ENCODE measurements around the gene TMPRSS7. TPM values are rescaled to one million over a fixed set of nuclear protein-coding genes. Genes with fewer than 3 reads are reported as not detected.

TMPRSS7 gene
- total RNA-seq, 4 donors from 2014 or later: not detected

DNA sequence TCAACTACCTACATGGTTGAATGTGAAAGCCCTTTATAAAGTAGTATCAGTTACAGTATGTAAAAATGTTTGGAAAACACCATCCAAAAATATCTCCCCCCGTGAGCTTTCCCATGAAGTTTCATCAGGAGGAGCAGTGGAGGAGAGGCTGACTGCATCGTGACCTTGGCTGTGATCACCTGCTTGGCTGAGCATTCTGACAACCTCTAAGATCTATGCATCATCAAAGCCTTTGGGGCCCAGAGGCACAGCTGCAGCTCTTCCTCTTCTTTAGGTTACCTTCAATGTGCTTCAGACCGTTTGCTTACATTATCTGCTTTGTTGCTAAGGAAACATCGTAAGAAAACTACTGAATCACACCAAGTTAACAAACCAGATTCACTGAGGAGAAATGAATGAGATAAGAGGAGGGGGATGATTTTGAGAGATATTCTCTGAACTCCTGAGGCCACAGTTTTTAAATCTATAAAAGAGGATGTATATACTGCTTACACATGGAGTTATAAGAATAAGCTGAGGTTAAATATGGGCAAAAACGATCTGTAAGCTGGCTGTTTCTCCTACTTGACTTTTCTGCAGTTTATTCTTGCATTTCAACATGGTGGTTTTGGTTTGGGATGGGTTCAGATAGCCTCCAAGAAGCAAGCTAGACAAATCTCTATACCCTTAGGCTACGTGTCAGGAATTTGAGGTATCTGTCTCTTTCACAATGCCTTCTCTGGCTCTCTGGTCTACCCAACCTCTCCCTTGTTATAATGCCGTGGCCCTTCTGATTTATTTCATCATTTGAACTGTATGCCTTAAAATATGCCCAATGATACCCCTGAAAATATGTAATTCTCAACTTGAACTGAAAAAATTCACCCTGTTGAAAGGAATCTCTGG lies 94.5 kb downstream of the TMPRSS7 start:
- Histone ChIP-seq H3K4me3 (no peak overlapping the region), H3K27me3 (no peaks in the 10 kb centered on the region), H3K4me1 (no peaks in the 10 kb centered on the region), H3K9me3 (no peaks in the 10 kb centered on the region), H3K27ac (no peak overlapping the region), H3K36me3 (no peaks in the 10 kb centered on the region)
- TF ChIP-seq CTCF (IDR thresholded peaks at IDR 0.05): no peak
- TF ChIP-seq EP300 (IDR thresholded peaks at IDR 0.05): no peak
- no peak for TF ChIP-seq POLR2A (IDR thresholded peaks at IDR 0.05)
- TF ChIP-seq POLR2AphosphoS5 (IDR thresholded peaks at IDR 0.05): no peak
- no peak for ATAC-seq
- 58 to 70% methylated on average over 7 of the region's 7 CpGs for WGBS, 2 donors (ENCODE audit: low coverage in 1 of 2)

DNA sequence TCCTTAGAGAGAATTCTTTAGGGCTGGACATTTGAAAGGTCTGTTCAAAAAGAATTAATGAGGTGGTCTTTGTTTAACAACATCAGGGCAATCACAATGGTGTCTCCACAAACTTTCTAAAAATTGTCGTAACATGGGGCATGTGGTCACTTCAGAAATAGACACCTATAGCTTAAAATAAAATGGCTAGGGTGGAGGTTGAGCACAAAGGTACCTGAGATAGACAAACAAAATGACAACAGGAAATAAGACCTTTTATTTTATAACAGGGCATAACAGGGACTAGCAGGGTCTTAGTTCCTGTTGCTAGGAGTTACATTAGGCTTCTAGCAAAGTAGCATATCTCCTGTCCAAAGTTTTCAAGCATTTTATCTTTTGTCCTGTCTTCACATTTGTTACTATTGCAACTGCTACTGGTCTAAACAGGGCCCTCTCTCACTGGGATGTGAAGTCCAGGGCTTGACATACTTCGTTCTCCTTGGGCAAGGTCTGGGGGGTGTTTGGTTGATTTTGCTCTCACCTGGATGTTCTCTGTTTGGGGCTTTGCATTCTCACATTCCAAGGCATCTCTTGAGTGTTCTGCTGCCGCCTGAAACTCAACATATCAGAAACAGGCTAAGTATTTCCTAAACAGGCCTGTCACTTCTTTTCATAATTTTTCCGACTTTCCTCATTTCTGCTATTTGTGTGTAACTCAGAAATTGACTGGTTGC lies 95.5 kb downstream of the TMPRSS7 start:
- no peaks in the 10 kb centered on the region for H3K27me3 ChIP-seq
- H3K36me3 ChIP-seq: no peaks in the 10 kb centered on the region
- H3K4me1 ChIP-seq: no peaks in the 10 kb centered on the region
- H3K27ac ChIP-seq: no peak overlapping the region
- H3K9me3 ChIP-seq: no peaks in the 10 kb centered on the region
- no peak for ATAC-seq
- TF ChIP-seq CTCF (IDR thresholded peaks at IDR 0.05) (no peak), POLR2A (IDR thresholded peaks at IDR 0.05) (no peak), EP300 (IDR thresholded peaks at IDR 0.05) (no peak), POLR2AphosphoS5 (IDR thresholded peaks at IDR 0.05) (no peak)
- no peak overlapping the region for H3K4me3 ChIP-seq
- WGBS, 2 donors (ENCODE audit: low coverage in 1 of 2): 86 to 97% methylated on average over 3 to 4 of the region's 4 CpGs

DNA sequence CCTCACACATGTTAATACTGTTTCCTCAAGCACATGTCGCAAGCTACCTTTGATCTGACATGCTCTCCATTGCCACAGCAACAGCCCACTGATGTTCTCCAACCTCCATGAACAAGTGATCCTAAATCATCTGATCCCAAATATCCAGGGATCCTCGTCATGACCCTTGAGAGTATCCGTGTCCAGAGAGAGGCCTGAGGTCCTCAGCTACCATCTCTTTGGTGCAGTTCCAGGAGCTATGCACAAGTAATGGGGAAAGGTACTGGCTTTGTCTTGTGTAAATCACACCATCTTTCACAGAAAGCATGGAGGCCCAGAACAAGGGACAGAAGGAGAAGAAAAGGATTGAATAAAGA lies 96.1 kb downstream of the TMPRSS7 start:
- ATAC-seq: no peak
- Histone ChIP-seq H3K4me1 (no peaks in the 10 kb centered on the region), H3K27me3 (no peaks in the 10 kb centered on the region), H3K36me3 (no peaks in the 10 kb centered on the region), H3K9me3 (no peaks in the 10 kb centered on the region), H3K27ac (no peak overlapping the region), H3K4me3 (no peak overlapping the region)
- TF ChIP-seq CTCF (IDR thresholded peaks at IDR 0.05) (no peak), POLR2AphosphoS5 (IDR thresholded peaks at IDR 0.05) (no peak), EP300 (IDR thresholded peaks at IDR 0.05) (no peak), POLR2A (IDR thresholded peaks at IDR 0.05) (no peak)
- 93% methylated on average over 3 of the region's 3 CpGs; no CpG with 5 or more reads in 1 of the 2 donors for WGBS, 2 donors (ENCODE audit: low coverage in 1 of 2)

Small RNA genes lying within 50 kb of the gene (small RNA-seq; reads per million reads assigned to genes)
- gene MIR567: 0 reads per million in 4 donors

Other genes with a start within 250 kb of the TMPRSS7 start
- gene PHLDB2, start 175.5 kb upstream of the TMPRSS7 start, total RNA-seq: 100 to 1,000 TPM in 1 of 4 donors, 10 to 100 TPM in 3; 52.1 to 115 (median 77.4) TPM
- gene ABHD10, start 55.7 kb upstream of the TMPRSS7 start, total RNA-seq: 10 to 100 TPM; 10.6 to 22.4 (median 17.1) TPM
- gene TAGLN3, start 35.8 kb upstream of the TMPRSS7 start, total RNA-seq: 1 to 10 TPM in 3 of 4 donors, not detected in 1; 1.1 to 2.7 (median 1.5) TPM
- gene C3orf52, start 51.7 kb downstream of the TMPRSS7 start, total RNA-seq: 1 to 10 TPM; 1.6 to 3.4 (median 1.9) TPM
- gene GCSAM, start 98.5 kb downstream of the TMPRSS7 start, total RNA-seq: under 1 TPM in 1 of 4 donors, not detected in 3; 0.42 TPM